ENCODE data around the gene PLCD3.
"Not testable (repeated sequence)": the region's sequence is repeated elsewhere in the genome, so short reads cannot be mapped to it uniquely, and the experiment has no call there.

The PLCD3 gene

DNA sequence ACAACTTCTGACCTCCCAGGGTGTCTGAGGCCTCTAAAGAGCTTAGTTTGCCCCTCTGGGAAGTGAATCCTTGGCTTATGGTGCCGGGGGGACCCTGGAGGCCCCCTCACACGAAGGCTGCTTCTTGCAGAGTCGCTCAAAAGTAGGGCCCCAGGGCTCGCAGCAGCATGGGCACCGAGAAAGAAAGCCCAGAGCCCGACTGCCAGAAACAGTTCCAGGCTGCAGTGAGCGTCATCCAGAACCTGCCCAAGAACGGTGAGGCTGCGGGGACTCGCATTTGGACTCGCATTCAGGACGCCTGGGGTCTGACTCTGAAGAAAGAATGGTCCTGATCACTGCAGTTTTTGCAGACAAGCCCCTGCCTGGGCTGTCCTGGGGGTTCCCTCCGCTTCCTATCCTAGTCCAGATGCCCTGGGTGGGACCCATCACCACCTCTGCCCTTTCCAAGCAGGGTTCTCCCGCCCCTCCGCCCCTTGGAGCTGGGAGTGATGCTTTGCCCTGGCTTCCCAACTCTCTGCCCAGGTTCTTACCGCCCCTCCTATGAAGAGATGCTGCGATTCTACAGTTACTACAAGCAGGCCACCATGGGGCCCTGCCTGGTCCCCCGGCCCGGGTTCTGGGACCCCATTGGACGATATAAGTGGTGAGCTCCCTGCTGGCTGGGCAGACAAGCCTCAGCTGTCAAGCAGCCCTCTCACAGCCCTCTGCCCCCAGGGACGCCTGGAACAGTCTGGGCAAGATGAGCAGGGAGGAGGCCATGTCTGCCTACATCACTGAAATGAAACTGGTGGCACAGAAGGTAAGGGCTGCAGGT is 3.9 kb upstream of the PLCD3 start:
- in situ Hi-C loops (cut with HindIII; ENCODE audit: low sequenced_read_pairs): no loop called here

DNA sequence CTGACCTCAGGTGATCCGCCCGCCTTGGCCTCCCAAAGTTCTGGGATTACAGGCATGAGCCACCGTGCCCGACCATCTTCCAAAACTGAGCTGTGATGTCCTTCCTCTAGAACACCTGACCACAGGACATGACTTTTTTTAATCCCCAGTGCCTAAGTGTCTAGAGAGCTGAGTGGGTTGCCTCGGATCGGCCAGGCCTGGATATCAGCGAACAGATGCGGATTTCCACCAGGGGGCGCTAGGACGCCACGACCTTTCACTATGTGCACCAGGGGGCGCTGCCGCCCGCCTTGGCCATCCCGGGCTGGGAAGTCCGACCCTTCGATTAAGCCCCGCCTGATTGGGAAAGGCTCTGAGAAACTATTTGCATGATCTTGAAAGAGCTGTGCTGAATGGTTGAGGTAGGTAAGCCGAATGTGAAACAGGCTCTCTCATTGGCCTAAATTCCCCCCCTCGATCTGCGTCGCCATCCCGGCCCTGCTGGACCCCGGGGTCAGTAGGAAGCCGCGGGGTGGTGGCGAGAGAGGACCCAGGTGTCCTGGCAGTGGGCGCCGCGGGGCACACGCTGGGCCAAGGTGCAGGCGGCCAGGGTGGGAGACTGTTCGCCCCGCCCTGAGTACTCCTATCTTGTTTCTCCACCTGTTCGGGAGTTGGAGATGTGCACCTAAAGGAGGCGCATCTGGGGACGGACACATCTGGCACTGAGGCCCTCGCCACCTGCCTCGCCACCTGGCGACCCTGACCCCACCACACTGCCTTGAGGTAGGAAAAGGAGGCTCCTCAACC is 3.1 kb upstream of the PLCD3 start, which contains the start of gene ACBD4:
Gene ACBD4, plus strand, starts transcription at position 496 of the 786 bp plus-strand sequence. CDS start 458 bp downstream, outside the sequence.
- in situ Hi-C loops (cut with HindIII; ENCODE audit: low sequenced_read_pairs): no loop called here

DNA sequence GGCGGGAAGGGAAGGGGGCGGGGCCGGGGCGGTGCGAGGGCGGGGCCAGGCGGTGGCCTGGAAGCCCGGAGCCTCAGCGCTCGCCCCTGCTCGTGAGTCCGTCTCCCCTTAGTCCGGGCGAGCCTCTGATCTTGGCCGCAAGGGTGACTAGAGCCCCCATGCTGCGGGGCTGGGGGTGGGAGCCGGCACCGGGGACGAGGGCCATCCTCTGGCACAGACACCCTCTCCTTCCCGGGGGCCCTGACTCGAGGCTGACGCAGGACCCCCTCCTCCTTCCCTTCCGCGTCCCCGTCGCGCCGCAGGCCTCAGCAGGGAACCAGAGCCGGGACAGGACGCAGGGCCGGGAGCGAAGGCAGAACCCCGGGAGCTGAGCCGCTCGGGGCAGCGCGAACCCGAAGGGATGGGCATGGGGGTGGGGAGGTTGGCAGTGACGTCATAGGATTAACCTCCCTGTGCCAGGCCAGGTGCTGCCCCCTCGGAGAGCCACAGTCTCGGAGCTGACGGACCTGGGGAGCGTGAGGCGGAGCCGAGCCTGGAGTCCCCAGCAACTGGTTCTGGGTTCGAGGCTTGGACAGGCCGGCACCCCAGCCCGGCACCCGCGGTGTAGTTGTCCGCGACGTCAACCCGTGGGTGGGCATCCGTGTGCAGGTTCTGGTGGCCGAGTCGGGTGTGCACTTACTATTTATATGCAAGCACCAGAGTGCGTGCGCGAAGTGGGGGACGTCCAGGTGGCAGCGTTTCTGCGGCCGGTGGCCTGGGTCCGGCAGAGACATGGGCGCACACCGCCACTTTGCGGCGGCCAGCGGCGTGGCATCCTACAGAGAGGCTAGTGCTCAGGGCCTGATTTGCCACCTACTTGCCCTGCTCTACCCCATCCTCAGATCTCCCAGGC is 503 bp upstream of the PLCD3 start:
- in situ Hi-C loops (cut with HindIII; ENCODE audit: low sequenced_read_pairs): no loop called here

DNA sequence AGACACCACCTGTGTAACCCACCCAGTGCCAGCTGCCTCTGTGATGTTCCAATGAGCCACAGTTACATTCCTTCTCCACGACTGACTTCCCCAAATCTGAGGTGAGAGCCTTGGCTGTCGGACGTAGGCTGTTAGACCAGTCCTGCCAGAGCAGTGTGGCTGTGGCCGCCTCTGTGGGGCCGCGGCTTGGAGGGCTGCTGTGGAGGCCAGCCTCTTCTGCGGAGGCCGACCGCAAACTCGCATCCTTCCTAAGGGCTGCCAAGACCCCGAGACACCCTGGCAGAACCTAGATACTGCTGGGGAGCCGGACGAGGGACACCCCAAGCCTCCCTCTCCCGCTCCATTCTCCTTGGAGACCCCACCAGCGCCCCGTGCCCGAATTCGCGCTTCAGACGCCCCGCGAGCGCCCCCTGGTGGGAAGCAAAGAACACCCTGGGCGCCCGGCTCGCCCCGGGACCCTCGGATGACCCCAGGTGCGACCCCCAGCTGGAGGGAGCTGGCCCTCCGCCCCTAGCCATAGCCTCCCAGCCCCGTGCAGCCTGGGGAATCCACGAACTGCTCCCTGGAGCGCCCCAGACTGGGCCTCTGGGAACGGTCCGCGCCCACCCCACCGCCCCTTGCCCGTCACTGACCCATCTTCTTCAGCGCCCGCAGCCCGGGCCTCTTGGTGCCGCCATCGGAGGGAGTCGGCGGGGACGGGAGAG is 547 bp downstream of the PLCD3 start:
- in situ Hi-C loops (cut with HindIII; ENCODE audit: low sequenced_read_pairs): no loop called here

DNA sequence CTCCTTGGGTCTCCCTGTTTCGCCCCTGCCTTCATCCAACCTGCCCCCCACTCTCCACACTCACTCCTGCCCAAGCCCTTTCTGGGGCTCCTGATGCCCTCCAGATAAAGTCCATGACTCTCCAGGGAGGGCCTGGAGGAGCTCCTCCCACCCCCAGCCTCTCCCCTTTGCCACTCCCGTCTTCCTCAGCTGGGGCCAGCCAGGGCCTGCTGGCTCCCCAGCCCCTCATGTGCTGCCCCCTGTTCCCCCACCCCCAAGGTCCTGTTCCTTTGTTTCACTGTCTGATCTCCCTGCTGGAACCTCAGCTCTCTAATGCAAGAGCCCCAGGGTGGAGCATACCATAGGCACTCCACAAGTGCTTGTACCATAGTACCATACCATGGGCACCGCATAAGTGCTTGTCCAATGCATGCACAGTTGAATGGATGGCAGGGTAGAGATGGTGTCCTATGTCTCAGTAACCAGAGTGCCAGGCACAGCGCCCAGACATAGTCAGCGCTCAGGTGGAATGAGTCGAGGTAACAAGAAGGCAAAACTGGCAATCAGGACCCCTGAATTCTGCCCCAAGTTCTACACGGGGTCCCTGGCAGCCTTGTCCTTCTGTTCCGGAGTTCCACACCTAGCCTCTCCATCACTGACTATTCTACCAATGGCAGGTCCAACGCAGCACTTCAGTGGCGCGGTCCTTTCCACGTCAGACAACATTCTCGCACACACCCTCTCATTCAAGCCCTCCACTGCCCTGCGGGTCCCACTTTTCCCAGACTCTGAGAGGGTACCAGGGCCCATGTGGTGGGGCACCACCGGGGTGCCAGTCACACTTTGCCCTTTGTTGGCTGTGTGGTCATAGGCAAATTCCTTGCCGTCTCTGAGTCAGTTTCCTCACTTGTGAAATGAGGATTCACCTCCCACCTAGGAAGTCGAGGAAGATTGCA is 1.4 kb downstream of the PLCD3 start:
- in situ Hi-C loops (cut with HindIII; ENCODE audit: low sequenced_read_pairs): no loop called here

DNA sequence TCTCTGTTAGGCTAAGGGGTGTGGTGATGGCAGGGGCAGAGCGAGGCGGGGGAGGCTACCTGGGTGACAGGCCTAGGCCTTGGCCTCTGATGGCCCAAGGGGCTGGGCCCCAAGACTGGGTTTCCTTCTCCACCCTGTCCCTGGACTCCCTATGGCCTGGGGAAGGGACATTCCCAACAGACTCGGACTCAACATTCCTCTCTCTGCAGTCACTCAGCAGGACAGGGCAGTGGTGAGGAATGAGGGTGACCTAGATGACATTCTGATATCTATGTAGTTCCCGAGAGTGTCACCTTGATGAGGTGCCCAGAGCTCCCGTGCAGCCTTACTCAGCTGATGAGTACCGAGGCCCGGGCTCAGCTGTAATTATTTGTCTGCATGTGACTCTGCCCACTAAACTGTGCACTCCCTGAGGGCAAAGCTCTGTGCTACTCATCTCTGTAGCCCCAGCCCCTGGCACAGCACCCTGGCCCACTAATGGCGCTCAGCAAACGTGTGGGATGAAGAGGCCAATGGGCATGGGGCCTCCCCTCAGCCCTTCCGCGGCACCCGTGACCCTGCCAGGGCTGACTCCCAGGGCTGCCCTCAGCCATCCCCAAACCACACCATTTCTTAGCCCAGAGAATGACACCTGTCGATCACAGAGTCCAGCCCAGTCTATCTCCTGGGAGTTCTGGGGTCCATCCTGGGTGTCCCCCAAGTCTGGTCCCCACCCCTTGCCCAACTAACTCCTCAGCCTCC is 2.2 kb downstream of the PLCD3 start:
- in situ Hi-C loops (cut with HindIII; ENCODE audit: low sequenced_read_pairs): no loop called here

DNA sequence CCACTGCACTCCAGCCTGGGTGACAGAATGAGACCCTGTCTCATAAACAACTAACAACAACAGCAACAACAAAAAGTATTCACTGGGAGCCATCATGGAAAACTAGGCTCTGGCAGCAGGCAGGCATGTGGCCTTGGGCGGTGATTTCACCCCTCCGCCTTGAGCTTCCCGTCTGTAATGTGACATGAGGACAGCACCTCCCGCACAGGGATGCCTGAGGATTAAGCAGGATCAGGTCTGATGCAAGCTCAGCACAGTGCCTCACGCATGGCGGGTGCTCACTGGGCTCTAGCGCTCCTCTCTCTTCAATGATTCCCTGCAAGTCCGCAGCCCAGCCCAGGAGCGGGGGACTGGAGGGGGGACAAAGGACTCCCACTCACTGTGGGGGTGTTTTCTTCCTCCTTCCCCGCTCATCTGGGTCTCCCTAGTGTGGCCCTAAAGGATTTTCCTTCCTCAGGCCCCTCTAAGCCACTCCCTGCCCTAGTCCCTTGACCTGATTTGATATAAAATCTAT is 2.8 kb downstream of the PLCD3 start:
- in situ Hi-C loops (cut with HindIII; ENCODE audit: low sequenced_read_pairs): no loop called here

DNA sequence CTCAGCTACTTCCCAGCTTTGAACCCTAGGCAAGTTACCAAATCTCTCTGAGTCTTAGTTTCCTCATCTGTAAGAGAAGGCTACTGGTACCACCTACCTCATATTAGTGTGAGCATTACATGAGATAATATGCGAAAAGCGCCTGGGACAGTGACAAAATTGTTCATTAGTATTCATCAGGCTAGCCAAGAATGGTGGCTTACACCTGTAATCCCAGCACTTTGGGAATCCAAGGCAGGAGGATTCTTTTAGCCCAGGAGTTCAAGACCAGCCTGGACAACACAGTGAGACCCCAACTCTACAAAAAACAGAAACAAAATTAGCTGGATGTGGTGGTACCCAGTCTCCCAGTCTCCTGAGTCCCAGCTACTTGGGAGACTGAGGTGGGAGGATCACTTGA is 3.3 kb downstream of the PLCD3 start:
- in situ Hi-C loops (cut with HindIII; ENCODE audit: low sequenced_read_pairs): no loop called here

DNA sequence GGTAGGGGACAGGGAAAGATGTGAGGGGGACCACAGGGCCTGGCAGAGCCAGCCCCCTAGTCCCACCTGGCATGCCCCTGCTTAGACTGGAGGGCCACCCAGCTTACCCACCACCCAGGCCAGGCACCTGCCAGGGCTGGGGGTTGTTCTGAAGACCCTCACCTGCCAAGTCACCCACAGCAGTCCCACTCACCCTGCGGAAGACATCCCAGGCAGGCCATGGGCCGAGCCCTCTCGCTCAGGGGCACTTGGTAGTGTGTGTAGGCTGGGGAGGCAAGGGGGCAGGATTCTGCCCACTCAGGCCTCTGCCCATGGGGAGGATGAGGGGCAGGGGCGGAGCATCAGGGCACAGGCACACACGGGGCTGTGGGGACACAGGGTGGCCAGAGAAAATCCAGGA is 4.0 kb downstream of the PLCD3 start:
- in situ Hi-C loops (cut with HindIII; ENCODE audit: low sequenced_read_pairs): no loop called here

DNA sequence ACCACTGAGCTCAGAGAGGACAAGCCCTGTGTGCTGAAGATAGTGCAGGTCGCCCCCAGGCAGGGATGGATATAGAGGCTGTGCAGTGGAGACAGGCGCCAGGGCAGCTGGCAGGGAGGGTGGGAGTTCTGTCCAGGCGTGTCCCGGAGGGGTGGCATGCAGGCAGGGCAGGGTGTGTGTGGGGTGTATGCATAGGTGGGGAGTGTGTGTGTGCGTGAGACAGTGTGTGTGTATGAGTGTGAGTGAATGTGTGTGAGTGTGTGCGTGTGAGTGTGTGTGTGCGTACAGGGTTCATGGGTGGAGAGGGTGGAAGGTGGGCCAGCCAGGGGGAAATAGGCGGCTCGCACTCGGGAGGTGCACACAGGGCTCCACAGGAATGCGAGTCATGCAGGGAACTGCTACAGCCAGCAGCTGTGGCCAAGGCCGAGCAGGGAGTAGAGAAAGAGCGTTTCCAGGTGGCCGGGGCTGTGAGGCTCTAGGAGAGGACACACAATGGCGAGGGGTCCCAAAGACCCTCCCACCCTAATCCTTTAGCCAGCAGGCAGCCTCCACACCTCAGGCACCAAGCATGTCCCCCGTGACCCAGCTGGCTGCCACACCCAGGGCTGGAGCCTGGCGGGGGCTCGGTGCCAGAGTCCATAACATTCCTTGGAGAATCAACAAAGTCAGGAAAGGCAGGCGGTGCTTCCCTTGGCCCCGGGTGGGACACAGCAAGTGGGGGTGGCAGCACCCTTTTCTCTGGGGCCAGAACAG is 4.6 kb downstream of the PLCD3 start:
- in situ Hi-C loops (cut with HindIII; ENCODE audit: low sequenced_read_pairs): no loop called here

DNA sequence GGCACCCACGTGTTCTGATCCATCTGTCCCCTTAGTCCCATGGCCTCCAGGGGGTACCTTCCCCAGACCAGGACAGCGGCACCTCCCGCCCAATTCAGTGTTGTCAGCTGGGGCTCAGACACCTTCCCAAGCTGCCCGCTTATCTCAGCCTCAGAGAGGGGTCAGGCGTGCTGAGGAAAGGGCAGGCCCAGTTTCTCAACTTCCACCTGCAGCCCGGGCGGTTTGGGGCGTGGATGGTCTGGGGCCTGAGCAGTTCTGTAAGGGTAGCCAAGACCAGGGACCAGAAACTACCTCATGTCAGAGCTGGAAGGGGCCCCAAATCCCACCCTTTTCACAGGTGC is 5.1 kb downstream of the PLCD3 start:
- in situ Hi-C loops (cut with HindIII; ENCODE audit: low sequenced_read_pairs): no loop called here

DNA sequence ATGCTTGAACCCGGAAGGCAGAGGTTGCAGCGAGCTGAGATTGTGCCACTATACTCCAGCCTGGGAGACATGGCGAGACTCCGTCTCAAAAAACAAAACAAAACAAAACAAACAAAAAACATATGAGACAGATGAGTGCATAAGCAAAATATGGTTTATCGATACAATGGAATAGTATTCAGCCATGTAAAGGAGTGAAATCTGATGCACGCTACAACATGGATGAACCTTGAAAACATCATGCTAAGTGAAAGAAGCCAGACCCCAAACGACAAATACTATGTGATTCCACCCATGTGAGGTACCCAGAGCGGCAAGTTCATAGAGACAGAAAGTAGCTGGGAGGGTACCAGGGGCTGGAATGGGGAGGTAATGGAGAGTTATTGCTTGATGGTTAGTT is 6.8 kb downstream of the PLCD3 start:
- in situ Hi-C loops (cut with HindIII; ENCODE audit: low sequenced_read_pairs): no loop called here

DNA sequence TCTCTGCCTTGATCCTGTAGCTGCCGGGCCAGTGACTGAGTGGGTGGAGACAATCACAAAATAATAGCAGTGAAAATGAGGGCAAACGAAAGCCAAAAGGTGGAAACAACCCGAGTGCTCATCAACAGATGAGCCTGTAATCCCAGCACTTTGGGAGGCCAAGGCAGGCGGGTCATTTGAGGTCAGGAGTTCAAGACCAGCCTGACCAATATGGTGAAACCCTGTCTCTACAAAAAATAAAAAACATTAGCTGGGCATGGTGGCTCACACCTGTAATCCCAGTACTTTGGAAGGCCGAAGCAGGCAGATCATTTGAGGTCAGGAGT is 7.6 kb downstream of the PLCD3 start:
- in situ Hi-C loops (cut with HindIII; ENCODE audit: low sequenced_read_pairs): not testable (repeated sequence)

DNA sequence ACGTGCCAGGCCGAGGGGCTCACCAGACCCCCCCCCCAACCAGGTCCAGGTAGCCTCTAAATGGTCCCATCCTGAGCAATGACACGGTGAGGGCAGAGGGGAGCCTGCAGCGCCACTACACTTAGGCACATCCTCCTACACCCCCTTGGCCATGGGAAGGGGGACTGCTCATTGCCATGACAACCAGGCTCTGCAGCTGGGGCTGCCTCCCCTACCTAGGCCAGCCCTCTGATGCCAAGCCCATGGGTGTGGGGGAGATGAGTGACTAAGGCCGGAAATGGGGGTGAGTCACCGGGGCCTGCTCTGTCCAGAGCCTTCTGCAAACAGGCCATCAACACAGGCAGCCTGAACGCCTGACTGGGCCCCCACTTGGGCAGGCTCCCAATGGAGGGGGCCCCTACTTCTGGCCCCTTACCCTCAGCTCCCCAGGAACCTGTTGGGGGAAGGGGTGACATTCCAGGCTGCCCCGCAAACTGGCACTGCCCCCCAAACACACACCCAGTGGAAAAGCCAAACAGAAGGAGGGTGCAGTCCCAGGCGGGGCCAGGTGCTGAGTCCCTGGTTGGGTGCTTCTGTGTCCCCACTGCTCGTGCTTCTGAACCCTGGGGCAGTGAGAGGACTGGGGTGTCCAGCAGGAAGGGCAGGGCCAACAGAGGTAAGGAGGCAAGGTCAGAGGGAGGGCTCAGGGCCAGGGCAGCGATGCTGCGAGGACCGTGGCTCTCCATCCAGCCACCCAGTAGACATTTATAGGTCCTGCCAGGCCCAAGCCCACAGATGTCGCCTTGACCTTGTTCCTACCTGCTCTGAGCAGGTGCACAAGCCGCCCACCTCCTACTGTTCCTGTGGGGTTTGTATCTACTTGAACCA is 8.2 kb downstream of the PLCD3 start:
- in situ Hi-C loops (cut with HindIII; ENCODE audit: low sequenced_read_pairs): no loop called here

DNA sequence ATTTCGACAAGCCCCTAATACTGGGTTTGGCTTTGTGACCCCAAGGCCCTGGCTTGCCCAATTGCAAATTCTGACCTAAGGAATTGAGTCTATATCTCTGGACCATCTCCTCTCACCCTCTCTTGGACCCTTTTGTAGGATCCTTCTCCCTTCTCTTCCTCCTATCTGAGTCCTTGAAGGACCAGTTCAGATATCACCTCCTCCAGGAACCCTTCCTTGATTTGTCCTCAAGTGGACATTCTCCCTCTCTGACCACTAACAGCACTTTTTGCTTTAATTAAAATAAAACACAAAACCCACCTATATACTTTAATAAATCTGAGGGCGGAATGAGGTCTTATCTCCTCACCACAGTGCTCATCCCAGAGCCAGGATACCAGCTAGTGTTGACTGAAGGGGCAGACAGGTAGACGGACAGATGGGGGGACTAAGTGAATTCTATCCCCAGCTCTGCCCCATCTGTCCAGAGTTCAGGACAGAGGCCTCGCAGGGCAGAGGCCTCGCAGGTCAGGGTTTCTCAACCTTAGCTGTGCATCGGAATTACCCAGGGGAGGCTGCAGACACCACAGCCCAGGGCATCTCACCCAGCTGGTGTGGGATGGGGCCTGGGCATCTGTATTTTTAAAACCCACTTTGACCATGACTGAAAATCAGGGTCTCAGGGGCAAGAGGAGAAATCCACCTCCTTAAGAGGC is 9.1 kb downstream of the PLCD3 start:
- in situ Hi-C loops (cut with HindIII; ENCODE audit: low sequenced_read_pairs): no loop called here

DNA sequence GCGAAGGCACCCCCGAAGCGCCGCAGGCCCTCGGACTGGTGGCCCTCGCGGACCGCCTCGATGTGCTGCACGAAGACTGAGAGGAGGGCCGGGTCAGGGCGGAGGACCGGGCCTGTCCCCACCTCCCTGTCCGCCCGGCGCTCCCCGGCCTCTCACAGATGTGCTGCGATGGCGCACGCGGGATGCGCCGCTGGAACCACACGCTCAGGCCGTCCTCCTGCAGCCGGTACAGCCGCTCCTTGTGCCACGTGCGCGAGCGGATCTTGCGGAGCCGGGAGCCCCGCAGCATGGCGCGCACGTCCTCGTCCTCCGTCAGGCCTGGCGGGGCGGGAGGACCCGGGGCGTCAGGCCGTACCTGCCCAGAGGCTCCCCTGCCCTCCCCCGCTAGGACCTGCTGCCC is 11.3 kb downstream of the PLCD3 start:
- in situ Hi-C loops (cut with HindIII; ENCODE audit: low sequenced_read_pairs): no loop called here

DNA sequence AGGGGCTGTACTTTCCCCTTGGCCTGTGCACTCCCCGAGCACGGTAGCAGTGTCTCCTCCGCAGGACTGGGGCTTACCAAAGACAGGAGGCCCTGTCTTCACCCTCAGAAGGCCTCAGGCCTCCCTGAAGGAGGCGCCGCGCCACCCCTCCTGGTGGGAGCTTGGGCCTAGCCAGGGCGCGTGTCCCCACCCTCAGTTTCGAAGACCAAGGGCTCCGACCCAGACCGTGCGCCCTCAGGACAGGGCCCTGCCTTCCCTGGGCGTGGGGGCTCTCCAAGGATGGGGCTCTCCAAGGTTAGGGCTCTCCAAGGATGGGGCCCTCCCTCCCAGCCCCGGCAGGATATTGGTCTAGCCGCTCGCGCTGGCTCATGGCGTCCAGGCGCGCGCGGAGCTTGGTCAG is 11.8 kb downstream of the PLCD3 start:
- in situ Hi-C loops (cut with HindIII; ENCODE audit: low sequenced_read_pairs): no loop called here

All from endothelial cell of hepatic sinusoid (primary cell).